Activated CD8-positive, alpha-beta memory T cell treated with anti-CD3 and anti-CD28 coated beads, Interleukin-2, amount 10 ng/mL, durations not matched to agents 7 days and 5 days (primary cell): ENCODE data around the gene EPB41L4B. TPM values are rescaled to one million over a fixed set of nuclear protein-coding genes. Genes with fewer than 3 reads are reported as not detected.
"Not testable (repeated sequence)": the region's sequence is repeated elsewhere in the genome, so short reads cannot be mapped to it uniquely, and the experiment has no call there.

Source experiments
- ATAC-seq: fragments of 150-1000 bp; cut with Tn5 transposase; one replicate; pipeline ENCODE4 v1.10.0; 2021; ENCODE audit warnings: moderate library complexity
- CTCF ChIA-PET: fragments of 350-600 bp; sonication (Branson Sonifier 250); formaldehyde crosslinking; loops from one replicate; lab custom pipeline; 2021; ENCODE audit warnings: antibody characterized with exemption; lab: Charles Lee
- DNase-seq: peaks from one replicate; pipeline ENCODE4 v3.0.0-alpha.2; 2020
- H3K27ac Mint-ChIP-seq: one replicate; pipeline ENCODE4 v1.8.0; 2021; ENCODE audit warnings: mild to moderate bottlenecking, mixed read lengths
- H3K27me3 Mint-ChIP-seq: one replicate; pipeline ENCODE4 v1.8.0; 2021; ENCODE audit warnings: mixed read lengths
- H3K36me3 Mint-ChIP-seq: one replicate; pipeline ENCODE4 v1.8.0; 2021; ENCODE audit warnings: mild to moderate bottlenecking, mixed read lengths
- H3K4me1 Mint-ChIP-seq: one replicate; pipeline ENCODE4 v1.8.0; 2021; ENCODE audit warnings: mixed read lengths
- H3K4me3 Mint-ChIP-seq: one replicate; pipeline ENCODE4 v1.8.0; 2021; ENCODE audit warnings: mild to moderate bottlenecking, moderate library complexity, mixed read lengths
- H3K9me3 Mint-ChIP-seq: one replicate; pipeline ENCODE4 v1.8.0; 2022; ENCODE audit warnings: low read depth, mixed read lengths
- total RNA-seq, 2 experiments: library from RNA; stranded (reverse); gene quantifications; one replicate each; pipeline ENCODE4 v1.2.3, GENCODE V29; 2021

Gene EPB41L4B
- total RNA-seq, 2 experiments from 2014 or later = 0.23 to 1.0 TPM

DNA sequence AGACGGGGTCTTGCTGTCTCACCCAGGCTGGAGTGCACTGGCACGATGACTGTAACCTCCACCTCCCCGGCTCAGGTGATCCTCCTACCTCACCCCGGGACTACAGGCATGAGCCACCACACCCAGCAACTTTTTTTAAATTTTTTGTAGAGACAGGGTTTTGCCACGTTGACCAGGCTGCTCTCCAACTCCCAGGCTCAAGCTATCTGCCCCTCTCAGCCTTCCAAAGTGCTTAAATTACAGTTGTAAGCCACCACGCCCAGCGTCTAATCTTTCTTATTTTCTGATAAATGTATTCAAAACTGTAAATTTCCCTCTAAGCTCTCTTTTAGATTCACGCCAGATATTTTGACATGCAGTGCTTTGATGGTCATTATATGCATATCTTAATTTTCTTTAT, 164.2 kb downstream of the EPB41L4B start:
- H3K36me3 Mint-ChIP-seq = no peaks in the 10 kb centered on the region
- peaks cover 32% of the 10 kb centered on the region for H3K27me3 Mint-ChIP-seq
- H3K9me3 Mint-ChIP-seq = peaks cover 10% of the 10 kb centered on the region
- no peaks in the 10 kb centered on the region for H3K4me1 Mint-ChIP-seq
- DNase-seq = no peak
- H3K27ac Mint-ChIP-seq = no peak overlapping the region
- H3K4me3 Mint-ChIP-seq = no peak overlapping the region
- ATAC-seq = no peak
- CTCF ChIA-PET = no interaction called here

DNA sequence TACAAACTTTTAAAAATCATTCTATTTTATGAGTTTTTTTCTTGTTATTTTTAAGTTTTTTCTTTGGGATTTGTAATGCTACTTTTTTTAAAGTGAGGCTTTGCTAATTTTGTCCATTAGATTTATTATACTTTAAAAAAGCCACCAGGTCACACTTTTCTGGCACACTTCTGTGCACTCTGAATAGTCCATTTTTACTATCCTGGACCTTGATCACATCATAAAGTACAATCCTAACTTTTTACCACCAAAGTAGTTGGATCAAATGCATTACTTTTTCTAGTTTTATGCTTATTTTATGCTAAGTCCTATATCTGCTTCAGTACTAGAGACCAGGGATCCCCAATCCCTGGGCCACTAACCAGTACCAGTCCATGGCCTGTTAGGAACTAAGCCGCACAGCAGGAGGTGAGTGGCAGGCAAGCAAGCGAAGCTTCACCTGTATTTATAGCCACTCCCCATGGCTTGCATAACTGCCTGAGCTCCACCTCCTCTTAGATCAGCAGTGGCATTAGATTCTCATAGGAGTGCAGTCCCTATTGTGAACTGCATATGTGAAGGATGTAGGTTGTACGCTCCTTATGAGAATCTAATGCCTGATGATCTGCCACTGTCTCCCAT, 169.8 kb downstream of the EPB41L4B start:
- CTCF ChIA-PET = no interaction called here
- Mint-ChIP-seq H3K9me3 (peaks cover 10% of the 10 kb centered on the region), H3K27me3 (peaks cover 22% of the 10 kb centered on the region), H3K4me3 (no peak overlapping the region), H3K27ac (no peak overlapping the region), H3K36me3 (no peaks in the 10 kb centered on the region), H3K4me1 (no peaks in the 10 kb centered on the region)
- DNase-seq (no peak), ATAC-seq (no peak)

GRCh38 chr9:109149722-109150121, 171.1 kb downstream of the EPB41L4B start:
- DNase-seq (no peak), ATAC-seq (no peak)
- H3K4me1 Mint-ChIP-seq = no peaks in the 10 kb centered on the region
- CTCF ChIA-PET = no interaction called here
- H3K27me3 Mint-ChIP-seq = peaks cover 19% of the 10 kb centered on the region
- H3K36me3 Mint-ChIP-seq = no peaks in the 10 kb centered on the region
- no peak overlapping the region for H3K4me3 Mint-ChIP-seq
- H3K9me3 Mint-ChIP-seq = peaks cover 10% of the 10 kb centered on the region
- H3K27ac Mint-ChIP-seq = no peak overlapping the region

DNA sequence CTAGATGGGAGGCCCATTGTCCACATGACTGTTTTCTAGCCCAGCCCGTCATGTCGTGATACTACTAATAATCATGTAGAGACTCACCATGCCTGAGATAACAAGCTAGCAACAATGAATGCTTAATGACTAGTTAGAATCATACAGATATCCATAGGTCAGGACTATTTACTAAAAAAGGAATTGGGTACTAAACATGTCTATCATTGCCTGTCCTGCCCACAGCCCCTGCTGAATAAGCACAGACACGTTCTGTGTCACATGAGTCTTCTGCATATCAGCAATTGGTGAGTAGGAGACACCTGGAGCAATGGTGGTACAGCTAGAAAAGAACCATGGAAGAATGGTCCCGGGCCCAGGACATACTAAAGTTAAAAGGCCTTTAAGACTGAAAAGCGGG, 171.8 kb downstream of the EPB41L4B start:
- DNase-seq (no peak), ATAC-seq (no peak)
- CTCF ChIA-PET = no interaction called here
- no peak overlapping the region for H3K4me3 Mint-ChIP-seq
- peaks cover 2% of the 10 kb centered on the region for H3K4me1 Mint-ChIP-seq
- no peaks in the 10 kb centered on the region for H3K36me3 Mint-ChIP-seq
- peaks cover 13% of the 10 kb centered on the region for H3K27me3 Mint-ChIP-seq
- peaks cover 8% of the 10 kb centered on the region for H3K9me3 Mint-ChIP-seq
- no peak overlapping the region for H3K27ac Mint-ChIP-seq

DNA sequence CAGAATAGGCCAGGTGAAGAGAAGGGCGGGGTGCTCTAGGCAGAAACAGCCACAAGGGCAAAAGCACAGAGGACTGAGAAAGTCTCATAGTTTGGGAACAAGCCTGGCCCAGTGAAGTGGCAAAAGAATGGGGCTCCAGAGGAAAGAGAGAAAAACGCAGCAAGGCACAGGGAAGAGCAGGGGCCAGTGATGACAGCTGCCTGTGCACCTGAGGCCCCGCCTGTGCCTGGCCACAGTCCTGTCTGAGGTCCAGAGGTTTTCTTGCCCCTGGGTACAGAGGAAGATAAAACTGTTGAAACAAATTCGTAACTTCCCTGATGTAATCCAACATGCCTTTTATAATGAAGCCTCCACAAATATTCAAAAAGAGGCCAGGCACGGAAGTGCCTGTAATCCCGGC, 175.8 kb downstream of the EPB41L4B start:
- Mint-ChIP-seq H3K4me3 (no peak overlapping the region), H3K9me3 (no peaks in the 10 kb centered on the region), H3K27me3 (peaks cover 17% of the 10 kb centered on the region), H3K36me3 (no peaks in the 10 kb centered on the region), H3K4me1 (peaks cover 6% of the 10 kb centered on the region), H3K27ac (no peak overlapping the region)
- DNase-seq (no peak), ATAC-seq (no peak)
- CTCF ChIA-PET = no interaction called here

DNA sequence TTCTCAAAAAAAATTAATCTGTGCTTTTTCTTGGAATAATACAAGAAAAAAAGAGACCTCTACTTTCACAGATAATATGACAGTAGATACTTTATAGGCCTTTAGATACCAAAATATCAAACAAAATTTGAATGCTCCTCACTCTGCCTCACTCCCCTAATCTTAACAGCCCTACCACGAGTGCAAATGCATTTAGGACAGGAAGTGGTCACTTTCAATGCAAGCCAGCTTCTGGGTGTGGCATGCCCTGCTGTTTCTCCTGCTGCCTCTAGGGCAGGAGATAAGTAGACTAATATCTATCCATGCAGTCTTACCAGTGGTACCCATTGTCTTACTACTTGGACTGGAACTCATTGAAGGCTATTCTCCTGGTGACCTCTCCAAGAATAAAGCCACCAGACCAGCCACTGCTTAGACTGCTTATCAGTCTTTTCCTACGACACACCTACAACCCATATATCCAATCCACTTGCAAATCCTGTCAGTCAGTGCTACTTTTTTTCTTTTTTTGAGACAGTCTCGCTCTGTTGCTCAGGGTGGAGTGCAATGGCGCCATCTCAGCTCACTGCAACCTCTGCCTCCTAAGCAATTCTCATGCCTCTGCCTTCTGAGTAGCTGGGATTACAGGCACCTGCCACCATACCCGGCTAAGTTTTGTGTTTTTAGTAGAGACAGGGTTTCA, 176.8 kb downstream of the EPB41L4B start:
- peak overlapping the region; percentile 61 for H3K27ac Mint-ChIP-seq
- ATAC-seq = peak; percentile 97
- no peak overlapping the region for H3K4me3 Mint-ChIP-seq
- peaks cover 6% of the 10 kb centered on the region for H3K4me1 Mint-ChIP-seq
- peaks cover 15% of the 10 kb centered on the region for H3K27me3 Mint-ChIP-seq
- CTCF ChIA-PET = no interaction called here
- peak; percentile 76 for DNase-seq
- H3K9me3 Mint-ChIP-seq = no peaks in the 10 kb centered on the region
- no peaks in the 10 kb centered on the region for H3K36me3 Mint-ChIP-seq

DNA sequence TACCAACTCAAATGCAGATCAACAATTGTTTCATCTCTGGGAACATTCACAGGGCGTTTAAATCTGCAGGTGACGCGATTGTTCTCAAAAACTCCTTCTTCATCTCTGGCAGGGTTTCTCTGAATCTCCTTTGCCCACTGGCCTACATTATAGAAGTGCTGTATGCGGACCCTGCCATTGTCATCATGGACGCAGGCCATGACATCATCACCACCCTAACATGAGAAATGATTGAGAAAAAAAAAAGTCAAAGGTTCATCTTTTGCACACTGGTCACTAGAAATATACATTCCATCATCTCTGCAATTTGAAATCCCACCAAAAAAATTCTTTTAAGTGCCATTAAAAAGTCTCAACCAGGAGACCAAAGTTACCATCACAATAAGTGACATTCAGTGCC, 179.5 kb downstream of the EPB41L4B start:
- Mint-ChIP-seq H3K36me3 (no peaks in the 10 kb centered on the region), H3K27me3 (peaks cover 8% of the 10 kb centered on the region), H3K27ac (no peak overlapping the region), H3K4me1 (peaks cover 6% of the 10 kb centered on the region), H3K4me3 (no peak overlapping the region), H3K9me3 (no peaks in the 10 kb centered on the region)
- no peak for DNase-seq
- CTCF ChIA-PET = no interaction called here
- no peak for ATAC-seq

DNA sequence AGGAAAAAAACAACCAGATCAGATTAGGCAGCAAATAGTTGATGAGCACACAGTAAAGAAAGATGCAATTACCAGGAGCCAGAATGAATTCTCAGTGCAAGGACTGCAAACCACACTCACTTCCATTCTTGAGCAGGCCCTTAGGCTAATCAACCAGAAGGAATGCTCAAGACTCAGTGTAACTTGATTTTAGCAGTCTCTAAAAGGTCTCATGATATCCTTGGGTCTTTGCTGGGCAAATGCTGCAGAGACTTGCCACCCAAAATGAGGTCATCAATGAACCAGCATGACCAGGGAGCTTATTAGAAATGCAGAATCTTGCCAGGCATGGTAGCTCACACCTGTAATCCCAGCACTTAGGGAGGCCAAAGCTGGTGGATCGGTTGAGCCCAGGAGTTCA, 181.0 kb downstream of the EPB41L4B start:
- H3K27me3 Mint-ChIP-seq = peaks cover 8% of the 10 kb centered on the region
- peaks cover 6% of the 10 kb centered on the region for H3K4me1 Mint-ChIP-seq
- no peak for ATAC-seq
- no peak for DNase-seq
- CTCF ChIA-PET = no interaction called here
- H3K27ac Mint-ChIP-seq = no peak overlapping the region
- no peaks in the 10 kb centered on the region for H3K9me3 Mint-ChIP-seq
- no peaks in the 10 kb centered on the region for H3K36me3 Mint-ChIP-seq
- H3K4me3 Mint-ChIP-seq = no peak overlapping the region

GRCh38 chr9:109138421-109138820, 182.4 kb downstream of the EPB41L4B start:
- CTCF ChIA-PET = no interaction called here
- ATAC-seq = no peak
- H3K27me3 Mint-ChIP-seq = peaks cover 8% of the 10 kb centered on the region

DNA sequence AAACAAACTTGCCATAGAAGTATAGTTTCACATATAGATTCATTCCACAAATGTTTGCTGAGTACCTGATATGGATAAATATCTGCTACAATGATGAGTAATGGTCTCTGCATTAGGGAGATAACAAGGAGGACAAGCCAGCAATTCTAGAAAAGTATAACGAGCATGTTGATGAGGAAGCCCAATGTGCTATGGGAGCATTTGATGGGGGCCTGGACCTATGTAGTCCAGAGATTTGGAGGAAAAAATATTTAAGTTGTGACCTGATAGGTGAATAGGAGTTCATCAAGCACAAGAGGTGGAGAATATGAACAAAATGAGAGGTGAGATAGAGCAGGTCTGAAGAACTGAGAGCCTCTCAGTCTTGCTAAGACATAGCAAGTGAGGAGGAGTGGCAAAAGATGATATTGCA, 186.7 kb downstream of the EPB41L4B start:
- H3K36me3 Mint-ChIP-seq = no peaks in the 10 kb centered on the region
- CTCF ChIA-PET = no interaction called here
- ATAC-seq (no peak), DNase-seq (no peak)
- H3K27ac Mint-ChIP-seq = no peak overlapping the region
- H3K9me3 Mint-ChIP-seq = no peaks in the 10 kb centered on the region
- peaks cover 3% of the 10 kb centered on the region for H3K27me3 Mint-ChIP-seq
- H3K4me3 Mint-ChIP-seq = no peak overlapping the region
- H3K4me1 Mint-ChIP-seq = peaks cover 3% of the 10 kb centered on the region

More at GRCh38 chr9:109138421-109138820, 182.4 kb downstream of the EPB41L4B start:
- H3K27ac Mint-ChIP-seq = no peak overlapping the region
- H3K36me3 Mint-ChIP-seq = no peaks in the 10 kb centered on the region
- no peak for DNase-seq
- no peak overlapping the region for H3K4me3 Mint-ChIP-seq
- no peaks in the 10 kb centered on the region for H3K4me1 Mint-ChIP-seq
- no peaks in the 10 kb centered on the region for H3K9me3 Mint-ChIP-seq

DNA sequence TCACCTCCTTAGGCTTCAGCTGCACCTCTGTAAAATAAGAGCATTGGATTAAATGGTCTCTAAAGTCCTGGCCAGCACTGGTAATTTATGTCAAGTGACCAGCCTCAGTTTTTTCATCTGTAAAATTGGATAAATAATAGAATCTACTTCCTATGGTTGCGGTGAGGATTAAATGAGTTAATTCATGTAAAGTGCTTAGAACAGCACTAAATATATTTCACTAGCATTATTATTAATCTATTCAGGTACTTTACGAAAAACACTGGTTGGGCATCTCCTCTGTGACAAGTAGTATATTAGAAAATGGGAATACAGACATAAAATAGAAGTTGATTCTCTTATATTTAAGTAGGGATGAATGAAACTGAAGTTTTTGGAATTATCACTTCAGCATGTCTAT, 187.3 kb downstream of the EPB41L4B start:
- Mint-ChIP-seq H3K27me3 (peaks cover 3% of the 10 kb centered on the region), H3K4me1 (peaks cover 3% of the 10 kb centered on the region), H3K27ac (no peak overlapping the region), H3K4me3 (no peak overlapping the region), H3K9me3 (no peaks in the 10 kb centered on the region), H3K36me3 (no peaks in the 10 kb centered on the region)
- DNase-seq = no peak
- CTCF ChIA-PET = no interaction called here
- ATAC-seq = no peak

GRCh38 chr9:109132567-109133021, 188.3 kb downstream of the EPB41L4B start:
- Mint-ChIP-seq H3K36me3 (no peaks in the 10 kb centered on the region), H3K4me1 (peaks cover 3% of the 10 kb centered on the region), H3K27me3 (peaks cover 3% of the 10 kb centered on the region), H3K9me3 (no peaks in the 10 kb centered on the region), H3K4me3 (no peak overlapping the region), H3K27ac (no peak overlapping the region)
- no peak for ATAC-seq
- no peak for DNase-seq
- CTCF ChIA-PET = no interaction called here

DNA sequence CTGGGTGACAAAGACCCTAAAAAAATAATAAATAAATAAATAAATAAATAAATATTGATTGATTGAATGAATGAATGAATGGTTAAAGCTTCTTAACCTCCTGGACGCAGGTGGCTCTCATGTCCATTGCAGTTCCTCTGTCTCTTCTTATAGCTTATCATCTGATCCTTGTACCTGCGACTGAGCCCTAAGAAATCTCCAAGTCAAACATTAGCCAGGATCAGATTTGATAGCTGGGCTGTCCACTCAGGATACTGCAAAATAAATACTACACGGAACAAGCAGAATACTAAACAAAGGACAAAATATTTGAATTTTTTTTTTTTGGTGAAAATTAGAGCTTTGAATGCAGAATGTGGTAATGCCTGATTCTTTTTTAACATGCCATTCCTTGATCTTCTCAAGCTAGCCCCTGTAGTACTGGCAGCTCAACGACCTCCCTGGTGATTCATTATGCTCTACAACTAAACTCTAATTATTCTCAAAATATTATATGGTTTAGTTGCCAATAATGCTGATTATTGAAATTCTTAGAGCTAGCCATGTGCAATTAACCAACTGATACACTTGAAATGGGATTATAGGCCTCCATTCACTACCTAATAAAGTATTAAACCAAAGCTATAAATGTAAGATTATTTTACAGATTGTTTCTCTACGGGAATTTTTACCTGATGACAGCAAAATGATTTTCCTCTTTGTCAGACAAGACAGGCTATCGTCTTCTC, 191.2 kb downstream of the EPB41L4B start:
- no peaks in the 10 kb centered on the region for H3K9me3 Mint-ChIP-seq
- H3K27me3 Mint-ChIP-seq = no peaks in the 10 kb centered on the region
- DNase-seq (no peak), ATAC-seq (no peak)
- no peak overlapping the region for H3K27ac Mint-ChIP-seq
- no peak overlapping the region for H3K4me3 Mint-ChIP-seq
- CTCF ChIA-PET = interaction anchor here (0.7 kb wide), 1 partner anchor 12 kb away, joined by 3 read pairs; no protein-coding TSS in a partner anchor
- no peaks in the 10 kb centered on the region for H3K36me3 Mint-ChIP-seq
- H3K4me1 Mint-ChIP-seq = peaks cover 3% of the 10 kb centered on the region

GRCh38 chr9:109126671-109127070, 194.2 kb downstream of the EPB41L4B start:
- ATAC-seq, H3K27me3 Mint-ChIP-seq, CTCF ChIA-PET, H3K9me3 Mint-ChIP-seq, H3K4me3 Mint-ChIP-seq, DNase-seq, H3K27ac Mint-ChIP-seq, H3K36me3 Mint-ChIP-seq: not testable (repeated sequence)
- peaks cover 12% of the 10 kb centered on the region for H3K4me1 Mint-ChIP-seq
